Mesothelial cell of epicardium (in vitro differentiated cells): ENCODE measurements around the gene DENND5A. TPM values are rescaled to one million over a fixed set of nuclear protein-coding genes. Genes with fewer than 3 reads are reported as not detected.

ENCODE experiments used
- DNase-seq, 2 experiments: peaks; one replicate each; pipeline ENCODE4 v3.0.0; 2021; ENCODE audit warnings: low spot score in 2 of 2; ENCODE audit not compliant: unreplicated experiment in 2 of 2
- H3K27ac Mint-ChIP-seq: 2 replicates; pipeline ENCODE4 v1.8.0; 2021; ENCODE audit warnings: mixed read lengths
- H3K27me3 Mint-ChIP-seq: 2 replicates; pipeline ENCODE4 v1.8.0; 2021; ENCODE audit warnings: low read depth, mixed read lengths
- H3K36me3 Mint-ChIP-seq: 2 replicates; pipeline ENCODE4 v1.8.0; 2021; ENCODE audit warnings: mixed read lengths
- H3K4me1 Mint-ChIP-seq: 2 replicates; pipeline ENCODE4 v1.8.0; 2021; ENCODE audit warnings: mixed read lengths
- H3K4me3 Mint-ChIP-seq: 2 replicates; pipeline ENCODE4 v1.8.0; 2021; ENCODE audit warnings: mild to moderate bottlenecking, moderate library complexity, mixed read lengths
- H3K9me3 Mint-ChIP-seq: 2 replicates; pipeline ENCODE4 v1.8.0; 2021; ENCODE audit warnings: mixed read lengths
- CTCF ChIP-seq: fragments of 200-600 bp; sonication (generic); IDR thresholded peaks from one replicate; pipeline ENCODE4 v1.5.0; 2021; ENCODE audit warnings: antibody characterized with exemption; ENCODE audit not compliant: unreplicated experiment
- total RNA-seq: library from RNA; stranded (reverse); gene quantifications from 3 replicates; pipeline ENCODE4 v1.2.1, GENCODE V29; 2021

DENND5A gene
- total RNA-seq, 1 donor from 2014 or later: 85.5 TPM

DNA sequence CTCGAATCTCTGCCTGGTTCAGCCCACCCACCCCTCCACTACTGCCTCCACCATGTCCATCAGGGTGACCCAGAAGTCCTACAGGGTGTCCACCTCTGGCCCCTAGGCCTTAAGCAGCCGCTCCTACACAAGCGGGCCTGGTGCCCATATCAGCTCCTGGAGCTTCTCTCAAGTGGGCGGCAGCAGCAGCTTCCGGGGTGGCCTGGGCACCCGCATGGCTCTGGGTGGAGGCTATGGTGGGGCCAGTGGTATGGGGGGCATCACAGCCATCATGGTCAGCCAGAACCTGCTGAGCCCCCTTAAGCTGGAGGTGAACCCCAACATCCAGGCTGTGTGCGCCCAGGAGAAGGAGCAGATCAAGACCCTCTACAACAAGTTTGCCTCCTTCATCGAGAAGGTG is 170.7 kb downstream of the DENND5A start:
- H3K27ac Mint-ChIP-seq: no peak overlapping the region
- H3K9me3 Mint-ChIP-seq: no peaks in the 10 kb centered on the region
- H3K36me3 Mint-ChIP-seq: peaks cover 2% of the 10 kb centered on the region
- no peak for DNase-seq
- no peak overlapping the region for H3K4me3 Mint-ChIP-seq
- H3K4me1 Mint-ChIP-seq: peaks cover 1% of the 10 kb centered on the region
- no peak for TF ChIP-seq CTCF
- H3K27me3 Mint-ChIP-seq: peaks cover 43% of the 10 kb centered on the region

DNA sequence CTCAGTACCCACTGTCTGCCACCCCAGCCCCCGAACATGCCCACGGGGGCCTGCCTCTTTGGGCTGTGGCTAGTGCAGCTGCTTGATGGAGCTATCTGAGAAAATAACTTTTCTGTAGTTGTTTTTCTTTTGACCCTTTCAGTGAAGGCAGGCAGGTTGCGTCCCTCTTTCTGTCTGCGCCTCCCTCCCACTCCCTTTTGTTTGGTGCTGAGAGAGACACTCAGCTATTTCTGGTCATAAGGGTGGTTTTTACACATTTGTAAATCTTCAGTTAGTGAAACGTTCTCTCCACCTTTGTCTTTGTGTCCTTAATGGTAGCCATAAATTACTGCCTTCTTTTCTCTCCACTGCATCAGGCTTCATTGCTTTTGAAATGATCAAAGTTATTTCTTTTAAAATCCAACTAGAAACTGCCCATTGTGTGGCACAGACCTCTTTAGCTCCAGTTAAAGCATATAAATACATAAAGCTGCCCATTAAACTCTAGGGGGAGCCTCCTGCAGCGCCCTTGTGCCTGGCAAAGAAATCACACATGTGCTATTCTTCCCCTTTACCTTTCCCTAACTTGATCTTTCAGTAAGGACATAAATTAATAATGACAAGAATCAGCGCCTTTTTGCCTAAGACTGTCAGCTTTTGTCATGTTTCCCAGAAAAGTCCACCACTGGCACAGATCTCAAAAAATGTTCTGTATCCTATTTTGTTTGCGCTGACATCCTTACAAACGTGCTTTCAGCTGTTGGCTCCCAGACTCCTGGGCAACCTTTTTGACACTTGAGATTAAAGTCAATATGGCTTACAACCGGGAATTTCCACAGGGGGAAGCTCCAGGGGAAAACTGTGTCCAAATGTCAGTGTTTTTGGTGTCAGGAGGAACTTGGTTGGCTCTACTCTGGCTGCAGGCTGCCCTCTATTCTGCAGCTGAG is 172.0 kb downstream of the DENND5A start:
- H3K4me3 Mint-ChIP-seq: peak overlapping the region; percentile 42
- H3K9me3 Mint-ChIP-seq: no peaks in the 10 kb centered on the region
- peaks cover 56% of the 10 kb centered on the region for H3K27me3 Mint-ChIP-seq
- DNase-seq: no peak
- peaks cover 2% of the 10 kb centered on the region for H3K36me3 Mint-ChIP-seq
- TF ChIP-seq CTCF: no peak
- H3K4me1 Mint-ChIP-seq: peaks cover 1% of the 10 kb centered on the region
- no peak overlapping the region for H3K27ac Mint-ChIP-seq

DNA sequence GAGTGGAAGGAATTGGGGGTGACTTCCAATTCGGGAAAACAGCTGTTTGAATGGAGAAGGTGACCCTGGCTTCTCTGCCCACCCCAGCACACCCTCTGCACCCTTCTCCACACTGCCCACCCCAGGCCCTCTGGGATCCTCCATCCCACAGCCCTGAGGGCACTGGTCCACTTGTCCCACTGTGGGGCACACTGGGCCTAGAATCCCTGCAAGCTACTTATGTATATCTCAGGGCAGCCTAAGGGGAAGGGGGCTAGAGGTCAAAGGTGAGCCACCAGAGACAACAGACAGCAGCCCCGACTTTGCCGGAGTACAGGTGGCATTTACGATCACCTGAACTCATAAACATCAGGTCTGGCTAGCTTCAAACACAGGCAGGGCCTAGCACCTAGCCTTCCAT is 173.1 kb downstream of the DENND5A start:
- H3K4me1 Mint-ChIP-seq: peaks cover 1% of the 10 kb centered on the region
- no peaks in the 10 kb centered on the region for H3K9me3 Mint-ChIP-seq
- H3K27ac Mint-ChIP-seq: no peak overlapping the region
- TF ChIP-seq CTCF: no peak
- no peak for DNase-seq
- peak overlapping the region; percentile 42 for H3K4me3 Mint-ChIP-seq
- H3K27me3 Mint-ChIP-seq: peaks cover 66% of the 10 kb centered on the region
- H3K36me3 Mint-ChIP-seq: peaks cover 2% of the 10 kb centered on the region

GRCh38 chr11:9091044-9091922 is 173.9 kb downstream of the DENND5A start, which contains the start of gene SCUBE2:
Gene SCUBE2 (minus strand): TSS chr11:9091599. CDS start chr11:9091528, 71 bp downstream.
- Mint-ChIP-seq H3K27me3 (peaks cover 70% of the 10 kb centered on the region), H3K36me3 (peaks cover 2% of the 10 kb centered on the region), H3K4me1 (peaks cover 1% of the 10 kb centered on the region), H3K4me3 (peak within 1 kb of the TSS; percentile 67), H3K27ac (no peak within 1 kb of the TSS), H3K9me3 (no peaks in the 10 kb centered on the region)
- TF ChIP-seq CTCF: no peak
- DNase-seq: no peak

DNA sequence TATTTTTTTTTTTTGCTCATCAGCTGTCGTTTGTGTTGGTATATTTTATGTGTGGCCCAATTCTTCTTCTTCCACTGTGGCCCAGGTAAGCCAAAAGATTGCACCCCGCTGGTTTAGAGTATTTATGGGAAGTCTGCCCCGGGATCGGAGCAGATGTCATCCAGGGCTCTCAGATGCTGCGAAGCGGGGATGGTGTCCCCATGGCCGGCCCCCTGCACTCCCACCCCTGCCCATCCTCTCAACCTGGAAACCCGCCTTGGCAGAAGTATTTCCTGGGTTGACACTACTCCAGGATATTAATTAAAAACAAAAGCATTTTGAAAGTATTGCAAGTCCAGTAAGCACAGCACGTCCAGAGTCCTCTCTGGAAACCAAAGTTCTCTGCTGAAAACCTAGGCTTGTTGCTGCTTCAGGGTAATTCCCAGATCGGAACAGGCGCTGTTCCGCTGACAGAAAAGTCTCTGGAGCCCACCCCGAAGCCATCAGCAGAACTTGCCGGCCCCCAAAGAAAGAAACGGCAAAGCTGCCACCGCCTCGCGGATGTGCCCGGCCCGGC is 174.6 kb downstream of the DENND5A start:
- Mint-ChIP-seq H3K9me3 (no peaks in the 10 kb centered on the region), H3K4me3 (peak overlapping the region; percentile 67), H3K36me3 (peaks cover 2% of the 10 kb centered on the region), H3K27ac (no peak overlapping the region), H3K4me1 (peaks cover 1% of the 10 kb centered on the region), H3K27me3 (peaks cover 75% of the 10 kb centered on the region)
- no peak for DNase-seq
- TF ChIP-seq CTCF: no peak
